MCF 10A (cell line): ENCODE measurements around the gene SLC9A7. TPM values are rescaled to one million over a fixed set of nuclear protein-coding genes. Genes with fewer than 3 reads are reported as not detected.
"Not testable (repeated sequence)": the region's sequence is repeated elsewhere in the genome, so short reads cannot be mapped to it uniquely, and the experiment has no call there.

ENCODE experiments used
- BruUV-seq: library from RNA; stranded (reverse); fragments of 400-500 nt; replicated peaks from 2 replicates; lab custom pipeline; 2021; lab: Mats Ljungman, UMichigan
- CTCF ChIA-PET: fragments of 300-600 bp; sonication (Branson Sonifier 250); formaldehyde crosslinking; extraction: SDS; loops from one replicate; lab custom pipeline; 2021; ENCODE audit warnings: antibody characterized with exemption, inconsistent platforms; lab: Yijun Ruan, JAX
- POLR2A ChIA-PET: fragments of 300-600, 350-650 bp; sonication (Branson Sonifier 250); formaldehyde crosslinking; extraction: SDS; loops from one replicate; lab custom pipeline; 2020; ENCODE audit warnings: antibody characterized with exemption, inconsistent platforms; lab: Yijun Ruan, JAX
- DNase-seq: peaks from one replicate; pipeline ENCODE4 v3.0.0-alpha.2; 2018; ENCODE audit not compliant: unreplicated experiment
- H3K27ac Mint-ChIP-seq: one replicate; pipeline ENCODE4 v1.8.0; 2022; ENCODE audit warnings: mild to moderate bottlenecking, low read depth, mixed read lengths; ENCODE audit not compliant: unreplicated experiment
- H3K27me3 Mint-ChIP-seq: one replicate; pipeline ENCODE4 v1.8.0; 2022; ENCODE audit warnings: mixed read lengths; ENCODE audit not compliant: insufficient read depth, unreplicated experiment
- H3K36me3 Mint-ChIP-seq: one replicate; pipeline ENCODE4 v1.8.0; 2022; ENCODE audit warnings: mild to moderate bottlenecking, moderate library complexity, mixed read lengths; ENCODE audit not compliant: insufficient read depth, unreplicated experiment
- H3K4me1 Mint-ChIP-seq: one replicate; pipeline ENCODE4 v1.8.0; 2022; ENCODE audit warnings: mixed read lengths; ENCODE audit not compliant: insufficient read depth, unreplicated experiment
- H3K4me3 Mint-ChIP-seq: one replicate; pipeline ENCODE4 v1.8.0; 2022; ENCODE audit warnings: mild to moderate bottlenecking, moderate library complexity, mixed read lengths; ENCODE audit not compliant: unreplicated experiment
- H3K9me3 Mint-ChIP-seq: one replicate; pipeline ENCODE4 v1.8.0; 2022; ENCODE audit warnings: mixed read lengths; ENCODE audit not compliant: unreplicated experiment
- intact Hi-C: fragments of 100-400 bp; cut with micrococcal nuclease; formaldehyde crosslinking; loops from 2 replicates; pipeline ENCODE4 v1.14.1; 2022
- total RNA-seq: library from RNA; stranded (reverse); gene quantifications from 2 replicates; pipeline ENCODE4 v1.2.3, GENCODE V29; 2022
- TF ChIP-seq, protein P1 (sequence below): fragments of 200-600 bp; IDR thresholded peaks from one replicate; pipeline ENCODE4 v1.8.0; 2022; ENCODE audit warnings: antibody characterized with exemption, mild to moderate bottlenecking; ENCODE audit not compliant: unreplicated experiment

Gene SLC9A7
- total RNA-seq, 1 experiment from 2014 or later: 28.3 TPM

DNA sequence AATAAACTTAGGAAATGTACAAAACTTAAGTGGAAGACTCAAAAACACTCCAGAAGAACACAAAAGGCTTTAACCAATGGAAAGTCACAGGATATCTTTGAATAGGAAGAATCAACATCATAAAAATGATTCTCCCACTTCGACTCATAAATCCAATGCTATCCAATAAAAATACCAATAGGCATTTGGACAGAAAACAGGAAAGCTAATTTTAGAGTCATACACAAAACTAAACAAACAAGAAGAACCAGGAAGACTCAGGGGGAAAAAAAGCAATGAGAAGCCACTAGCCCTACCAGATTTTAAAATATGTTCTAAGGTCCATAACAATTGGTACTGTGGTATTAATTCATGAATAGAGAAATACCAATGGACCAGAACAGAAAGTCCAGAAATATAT lies 28.2 kb downstream of the SLC9A7 start:
- H3K27me3 Mint-ChIP-seq: peaks cover 42% of the 10 kb centered on the region
- H3K4me1 Mint-ChIP-seq: no peaks in the 10 kb centered on the region
- no peaks in the 10 kb centered on the region for H3K36me3 Mint-ChIP-seq
- ChIA-PET POLR2A (no interaction called here), CTCF (interaction anchor here (0.6 kb wide), 1 partner anchor 33 kb away, joined by 3 read pairs; no protein-coding TSS in a partner anchor)
- intact Hi-C loops: no loop called here
- DNase-seq: no peak
- no TSS peak for BruUV-seq
- no peak overlapping the region for H3K27ac Mint-ChIP-seq
- no peak overlapping the region for H3K4me3 Mint-ChIP-seq
- TF ChIP-seq, protein P1, sequence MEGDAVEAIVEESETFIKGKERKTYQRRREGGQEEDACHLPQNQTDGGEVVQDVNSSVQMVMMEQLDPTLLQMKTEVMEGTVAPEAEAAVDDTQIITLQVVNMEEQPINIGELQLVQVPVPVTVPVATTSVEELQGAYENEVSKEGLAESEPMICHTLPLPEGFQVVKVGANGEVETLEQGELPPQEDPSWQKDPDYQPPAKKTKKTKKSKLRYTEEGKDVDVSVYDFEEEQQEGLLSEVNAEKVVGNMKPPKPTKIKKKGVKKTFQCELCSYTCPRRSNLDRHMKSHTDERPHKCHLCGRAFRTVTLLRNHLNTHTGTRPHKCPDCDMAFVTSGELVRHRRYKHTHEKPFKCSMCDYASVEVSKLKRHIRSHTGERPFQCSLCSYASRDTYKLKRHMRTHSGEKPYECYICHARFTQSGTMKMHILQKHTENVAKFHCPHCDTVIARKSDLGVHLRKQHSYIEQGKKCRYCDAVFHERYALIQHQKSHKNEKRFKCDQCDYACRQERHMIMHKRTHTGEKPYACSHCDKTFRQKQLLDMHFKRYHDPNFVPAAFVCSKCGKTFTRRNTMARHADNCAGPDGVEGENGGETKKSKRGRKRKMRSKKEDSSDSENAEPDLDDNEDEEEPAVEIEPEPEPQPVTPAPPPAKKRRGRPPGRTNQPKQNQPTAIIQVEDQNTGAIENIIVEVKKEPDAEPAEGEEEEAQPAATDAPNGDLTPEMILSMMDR: no peak
- peaks cover 4% of the 10 kb centered on the region for H3K9me3 Mint-ChIP-seq

DNA sequence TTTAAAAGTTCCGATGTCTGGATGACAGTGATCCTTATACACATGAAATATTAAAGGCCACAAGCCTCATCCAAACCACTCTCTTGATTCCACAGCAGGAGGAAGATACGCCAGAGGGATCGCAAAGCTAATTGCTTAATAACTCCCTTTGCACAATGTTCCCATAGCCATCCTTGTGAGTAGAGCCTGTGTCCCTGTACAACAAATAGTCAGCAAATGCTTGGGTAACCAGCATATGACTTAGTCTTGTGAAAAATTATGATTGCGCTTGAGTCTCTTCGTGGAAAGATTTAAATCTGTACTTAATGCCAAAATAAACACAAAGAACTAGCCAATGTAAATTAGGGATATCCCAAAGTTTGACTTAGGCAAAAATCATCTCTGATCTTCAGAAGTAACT lies 31.5 kb downstream of the SLC9A7 start:
- intact Hi-C loops: no loop called here
- TF ChIP-seq, protein P1: no peak
- no TSS peak for BruUV-seq
- Mint-ChIP-seq H3K27ac (no peak overlapping the region), H3K4me3 (no peak overlapping the region), H3K36me3 (no peaks in the 10 kb centered on the region), H3K27me3 (peaks cover 47% of the 10 kb centered on the region), H3K9me3 (peaks cover 7% of the 10 kb centered on the region), H3K4me1 (no peaks in the 10 kb centered on the region)
- DNase-seq: peak; percentile 40
- CTCF ChIA-PET: interaction anchor here (0.5 to 0.9 kb wide), 2 partner anchors 366 to 648 kb away, joined by 3 to 4 read pairs; no protein-coding TSS in a partner anchor
- POLR2A ChIA-PET: no interaction called here

GRCh38 chrX:46723569-46723927 lies 35.4 kb downstream of the SLC9A7 start:
- intact Hi-C loops, H3K4me1 Mint-ChIP-seq, H3K9me3 Mint-ChIP-seq, H3K36me3 Mint-ChIP-seq, POLR2A ChIA-PET, BruUV-seq: not testable (repeated sequence)
- peaks cover 54% of the 10 kb centered on the region for H3K27me3 Mint-ChIP-seq
- peak overlapping the region; percentile 63 for H3K27ac Mint-ChIP-seq
- CTCF ChIA-PET: interaction anchor here (1.0 kb wide), 1 partner anchor 8 kb away, joined by 4 read pairs; no protein-coding TSS in a partner anchor
- peak overlapping the region; percentile 36 for H3K4me3 Mint-ChIP-seq
- DNase-seq: peak; percentile 32

GRCh38 chrX:46722742-46723568 lies 36.0 kb downstream of the SLC9A7 start:
- H3K27ac Mint-ChIP-seq: peak overlapping the region; percentile 63
- peak; percentile 46 for DNase-seq
- H3K4me1 Mint-ChIP-seq: no peaks in the 10 kb centered on the region

More at GRCh38 chrX:46722742-46723568, 36.0 kb downstream of the SLC9A7 start:
- ChIA-PET CTCF (interaction anchor here (1.0 kb wide), 1 partner anchor 9 kb away, joined by 4 read pairs; no protein-coding TSS in a partner anchor), POLR2A (no interaction called here)
- Mint-ChIP-seq H3K9me3 (peaks cover 7% of the 10 kb centered on the region), H3K4me3 (peak overlapping the region; percentile 36), H3K36me3 (peaks cover 7% of the 10 kb centered on the region), H3K27me3 (peaks cover 48% of the 10 kb centered on the region)
- TF ChIP-seq, protein P1: no peak
- no TSS peak for BruUV-seq
- intact Hi-C loops: no loop called here
